DND-41 (cell line): ENCODE results near the gene FHIT.

Source experiments
- CTCF ChIP-seq: IDR thresholded peaks from 2 replicates; pipeline ENCODE4 v1.5.1; 2012; ENCODE audit warnings: borderline replicate concordance, low read length, moderate library complexity, mild to moderate bottlenecking; ENCODE audit not compliant: poor library complexity, severe bottlenecking; ENCODE audit errors: extremely low read depth
- EZH2 ChIP-seq: IDR thresholded peaks from 3 replicates; pipeline ENCODE4 v1.6.1; 2012; ENCODE audit warnings: borderline replicate concordance, low read depth, mild to moderate bottlenecking, moderate library complexity, low read length, inconsistent platforms; ENCODE audit not compliant: severe bottlenecking

- TF ChIP-seq CTCF: no peak
- TF ChIP-seq EZH2: no peak
Observed at GRCh38 chr3:60598671-60599070, 652.6 kb downstream of the FHIT start.
